Stimulated activated CD8-positive, alpha-beta memory T cell treated with anti-CD3 and anti-CD28 coated beads, Interleukin-7, amount 100 ng/mL, for 48 hours (primary cell): Measurements from ENCODE around the gene GRM4.

Experiments used
- DNase-seq, 2 donors: peaks; one replicate each; pipeline ENCODE4 v3.0.0-alpha.2; 2020; ENCODE audit warnings: low read depth in 1 of 2; ENCODE audit errors: extremely low read depth in 1 of 2

Gene GRM4

GRCh38 chr6:34065466-34066217 lies 80.2 kb downstream of the GRM4 start:
- no peak for DNase-seq

GRCh38 chr6:34064675-34065074 lies 81.2 kb downstream of the GRM4 start:
- no peak for DNase-seq

DNA sequence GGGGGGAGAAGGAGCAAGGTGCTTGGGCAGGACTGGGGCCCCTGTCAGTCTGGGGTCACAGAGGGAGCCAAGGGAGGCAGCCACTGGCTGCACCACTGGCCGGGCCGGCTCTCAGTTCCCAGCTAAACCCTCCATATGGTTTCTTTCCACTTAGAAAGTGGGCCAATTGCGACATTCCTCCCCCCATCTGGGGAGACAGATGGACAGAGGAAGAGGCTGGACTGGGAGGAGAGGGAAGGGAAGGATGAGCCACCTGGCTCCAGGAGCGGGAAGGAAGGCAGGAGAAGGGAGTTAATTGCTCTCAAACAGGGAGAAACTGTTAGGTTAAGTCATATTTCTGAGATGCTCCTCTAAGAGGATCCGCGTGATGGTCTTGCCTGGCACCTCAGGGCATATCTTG lies 82.2 kb downstream of the GRM4 start:
- no peak for DNase-seq

DNA sequence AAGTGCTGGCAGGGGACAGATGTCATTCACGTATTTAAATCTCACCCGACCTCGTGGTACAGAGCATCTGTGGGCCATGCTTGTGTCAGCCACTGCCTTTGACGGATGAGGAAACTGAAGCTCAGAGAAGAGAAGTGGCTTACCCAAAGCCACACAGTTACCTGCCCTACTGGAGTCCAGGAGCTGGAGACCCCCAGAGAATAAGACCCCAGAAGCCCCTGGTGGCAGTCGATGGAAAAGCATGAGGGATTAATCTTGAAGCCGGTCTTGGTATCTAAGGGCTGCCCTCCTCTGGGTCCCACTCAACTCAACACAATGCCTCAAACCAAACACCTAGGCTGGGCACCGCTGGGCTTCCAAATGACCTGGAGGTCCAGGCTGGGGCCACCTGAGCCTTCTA lies 83.1 kb downstream of the GRM4 start:
- no peak for DNase-seq

- DNase-seq = no peak
These were observed 83.7 kb downstream of the GRM4 start for GRCh38 chr6:34062156-34062555.

DNA sequence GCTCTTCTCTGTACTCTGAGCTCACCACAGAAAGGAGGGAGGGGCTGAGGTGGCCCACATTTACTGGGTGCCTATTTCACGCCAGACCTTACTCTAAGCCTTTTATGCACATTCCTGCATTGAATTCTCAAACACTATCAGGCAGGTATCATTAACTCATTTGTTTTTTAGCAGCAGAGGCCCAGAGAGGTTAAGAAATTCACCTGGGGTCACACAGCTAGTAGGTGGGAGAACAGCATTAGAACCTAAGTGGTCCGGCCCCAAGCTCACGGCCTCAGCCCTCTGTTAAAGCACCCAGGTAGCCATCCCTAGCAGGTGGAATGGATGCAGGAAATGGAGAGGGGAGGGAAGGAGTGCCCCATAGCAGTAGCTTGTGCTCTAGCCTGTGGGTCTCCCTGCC lies 84.5 kb downstream of the GRM4 start:
- DNase-seq = no peak

DNA sequence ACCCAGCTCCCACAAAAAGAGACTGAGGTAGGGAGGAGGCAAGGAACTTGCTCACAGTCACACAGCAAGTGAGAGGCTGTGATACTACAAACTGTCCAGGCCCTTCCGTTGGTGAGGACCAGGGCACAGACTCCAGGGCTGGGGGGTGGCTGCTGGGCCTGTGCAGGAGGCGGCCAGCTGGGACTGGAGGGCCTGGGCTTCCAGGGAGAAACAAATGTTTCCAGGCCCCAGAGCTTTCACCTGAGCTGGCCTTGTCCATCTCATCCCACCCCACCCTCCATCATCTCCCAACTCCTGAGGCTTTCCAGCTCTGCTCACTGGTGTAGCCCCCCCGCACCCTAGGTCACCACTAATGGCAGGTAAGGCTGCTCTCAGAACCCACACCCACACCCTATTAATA lies 86.0 kb downstream of the GRM4 start:
- DNase-seq = no peak

GRCh38 chr6:34059136-34059731 lies 86.7 kb downstream of the GRM4 start:
- DNase-seq = no peak

DNA sequence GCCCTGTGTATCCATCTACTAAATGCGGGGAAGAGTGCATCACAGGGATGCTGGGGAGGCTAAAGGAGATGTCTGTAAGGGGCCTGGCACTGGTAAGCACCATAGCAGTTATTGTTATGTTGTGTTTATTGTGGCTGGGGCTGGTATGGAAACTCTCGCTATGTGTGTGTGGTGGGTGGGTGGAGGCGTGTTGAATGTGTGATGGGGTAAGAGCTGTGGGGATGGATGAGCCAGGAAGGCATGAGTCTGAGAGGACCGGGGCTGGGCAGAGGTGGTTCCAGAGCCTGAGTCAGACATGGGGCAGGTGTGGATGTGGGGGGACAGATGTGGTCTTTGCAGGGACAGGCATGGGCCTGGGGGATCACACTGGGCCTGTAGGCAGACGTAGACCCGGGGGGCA lies 88.1 kb downstream of the GRM4 start:
- DNase-seq = no peak

- no peak for DNase-seq
These were observed 88.7 kb downstream of the GRM4 start for GRCh38 chr6:34057191-34057590.

DNA sequence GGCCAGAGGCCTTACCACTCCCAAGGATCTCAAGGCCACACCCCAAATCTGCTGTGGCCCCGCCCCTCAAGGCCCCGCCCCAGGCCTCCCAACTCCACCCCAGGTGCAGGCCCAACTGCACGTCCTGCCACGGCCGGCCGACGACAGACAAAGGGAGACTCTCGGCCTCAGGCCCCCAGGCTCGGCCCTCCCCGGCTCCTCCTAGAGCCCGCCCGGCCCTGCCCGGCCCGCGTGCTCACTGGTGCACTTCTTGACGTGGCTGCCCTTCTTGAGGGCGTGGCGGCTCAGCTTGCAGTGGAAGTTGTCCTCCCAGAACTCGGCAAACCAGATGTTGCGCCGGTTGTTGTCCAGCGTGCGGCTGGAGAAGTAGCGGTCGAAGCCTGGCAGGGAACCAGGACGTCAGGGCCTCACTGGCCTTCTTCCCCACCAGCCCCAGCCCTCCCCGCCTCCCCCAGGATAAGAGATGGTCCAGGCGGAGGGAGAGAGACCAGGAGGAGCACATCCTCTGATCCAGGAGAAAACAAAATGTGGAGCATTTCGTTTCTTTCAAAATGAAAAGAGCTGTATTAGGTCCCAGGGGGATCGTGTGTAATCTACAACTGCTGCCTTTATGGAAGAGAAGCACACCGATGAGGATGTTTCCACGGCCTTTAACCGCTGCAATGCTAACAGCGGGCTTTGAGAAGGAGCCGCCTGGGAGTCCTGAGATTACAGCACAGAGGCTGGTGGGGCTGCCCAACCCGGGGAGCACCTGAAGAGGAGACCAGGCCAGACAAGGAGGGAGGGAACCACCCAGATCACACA lies 89.4 kb downstream of the GRM4 start:
- DNase-seq = peak in 1 of 2 donors; percentile 6

DNA sequence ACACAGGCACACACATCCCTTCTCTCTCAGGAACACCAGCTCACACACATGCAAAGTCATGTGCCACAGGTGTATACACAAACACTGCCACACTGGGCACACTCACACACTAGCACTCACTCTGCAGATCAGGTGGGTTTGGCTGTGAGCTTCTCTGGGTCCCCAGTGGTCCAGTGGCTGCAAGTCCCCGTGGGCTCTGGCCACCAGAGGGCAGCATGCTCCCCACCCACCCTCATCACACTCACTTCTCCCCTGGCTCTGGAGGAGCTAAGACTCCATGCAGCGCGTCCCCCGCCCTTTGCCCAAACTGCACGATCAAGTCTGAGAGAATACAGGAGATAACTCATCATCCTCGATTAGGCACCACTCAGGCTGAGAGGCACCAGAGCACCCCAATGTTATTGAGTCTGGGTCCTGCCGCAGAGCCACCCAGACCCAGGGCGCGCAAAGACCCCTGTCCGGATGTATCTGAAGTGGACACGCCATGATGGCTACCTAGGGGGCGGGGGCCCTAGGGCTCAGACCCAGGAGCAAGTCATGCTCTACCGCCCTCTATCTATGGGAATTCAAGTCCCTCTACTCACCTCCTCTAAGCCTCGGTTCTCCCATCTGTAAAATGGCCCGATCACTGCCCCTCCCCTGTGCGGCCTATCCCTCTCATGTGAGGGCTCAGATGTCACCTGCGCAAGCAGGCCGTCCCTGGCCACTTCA lies 90.5 kb downstream of the GRM4 start:
- DNase-seq = peak; percentile 23 to 37

GRCh38 chr6:34053721-34054120 lies 92.2 kb downstream of the GRM4 start:
- no peak for DNase-seq

GRCh38 chr6:34052918-34053608 lies 92.8 kb downstream of the GRM4 start:
- no peak for DNase-seq

DNA sequence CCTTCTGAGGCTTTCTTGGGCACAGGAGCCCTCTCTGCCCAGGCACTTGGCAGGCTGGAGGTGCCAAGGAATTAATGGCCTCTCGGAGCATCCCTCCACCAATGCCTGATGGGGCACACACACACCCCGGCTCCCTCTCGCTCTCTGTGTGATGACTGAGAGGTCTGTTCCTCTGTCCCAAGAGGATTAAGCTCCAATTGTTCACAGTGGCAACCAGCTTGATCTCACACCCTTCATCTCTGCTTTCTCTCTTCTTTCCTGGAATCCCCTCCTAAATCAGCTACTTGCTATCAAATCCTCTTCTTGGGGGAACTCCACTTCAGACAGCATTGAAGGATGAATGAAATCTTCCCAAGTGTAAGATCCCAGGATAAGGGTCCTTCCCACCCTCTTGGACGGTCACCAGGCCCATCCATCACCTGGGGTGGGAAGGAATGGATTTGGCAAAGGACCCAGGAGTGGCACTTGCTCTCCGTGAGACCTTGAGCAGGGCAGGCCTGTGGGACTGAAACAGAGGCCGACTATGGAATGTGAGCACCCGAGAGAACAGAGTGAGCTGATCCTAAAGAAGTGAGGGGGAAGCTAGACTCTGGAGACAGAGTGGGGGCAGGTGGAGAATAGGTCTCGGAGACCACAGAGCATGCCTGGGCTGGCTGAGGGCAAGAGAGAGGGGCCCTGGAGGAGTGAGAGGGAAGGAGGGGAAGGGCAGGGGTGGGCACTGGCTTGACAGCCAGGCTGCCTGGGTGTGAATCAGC lies 93.6 kb downstream of the GRM4 start:
- DNase-seq = no peak

GRCh38 chr6:34051331-34051919 lies 94.5 kb downstream of the GRM4 start:
- no peak for DNase-seq

- DNase-seq = no peak
These were observed 95.2 kb downstream of the GRM4 start for GRCh38 chr6:34050691-34051090.

DNA sequence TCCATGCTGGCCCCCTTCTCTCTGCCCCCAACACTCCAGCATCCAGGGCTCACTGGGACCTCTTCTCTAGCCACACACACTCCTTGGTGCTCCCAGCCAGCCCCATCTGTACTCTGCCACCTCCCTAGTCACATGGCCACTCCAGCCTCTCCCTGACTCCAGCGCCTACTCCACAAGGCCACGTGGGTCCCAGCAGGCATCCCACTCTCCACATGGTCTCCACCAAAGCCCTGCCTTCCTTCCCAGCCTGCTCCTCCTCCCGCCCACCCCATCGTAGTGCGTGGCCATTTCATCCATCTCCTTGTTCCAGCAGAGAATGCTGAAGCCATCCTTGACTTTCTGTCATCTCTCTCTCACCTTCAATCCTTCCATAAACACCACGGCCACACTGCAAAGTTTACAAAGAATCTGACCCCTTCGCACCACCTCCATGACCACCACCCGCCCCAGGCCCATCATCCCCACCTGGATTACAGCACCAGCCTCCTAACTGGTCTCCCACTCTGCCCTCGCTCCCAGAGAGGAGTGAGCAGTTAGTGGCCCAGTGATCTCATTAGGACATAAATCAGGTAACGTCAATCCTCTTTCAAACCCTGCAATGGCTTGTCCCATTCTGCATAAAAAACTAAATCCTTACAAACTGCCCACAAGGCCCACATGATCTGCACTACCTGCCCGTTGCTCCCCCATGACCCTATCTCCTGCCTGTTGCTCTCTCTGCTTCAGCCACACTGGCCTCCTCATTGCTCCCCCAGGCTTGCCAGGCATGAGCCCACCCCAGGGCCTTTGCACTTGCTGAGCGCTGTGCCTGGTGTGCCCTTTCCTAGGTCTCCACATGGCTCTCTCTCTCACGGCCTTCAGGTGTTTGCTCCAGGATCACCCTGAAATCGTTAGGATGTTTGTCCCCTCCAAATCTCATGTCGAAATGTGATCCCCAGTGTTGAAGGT lies 96.2 kb downstream of the GRM4 start:
- DNase-seq = no peak
